Caco-2 (cell line): Measurements from ENCODE around the gene C16orf87. TPM values are rescaled to one million over a fixed set of nuclear protein-coding genes. Genes with fewer than 3 reads are reported as not detected.

ENCODE experiments used
- BruUV-seq: library from RNA; stranded (reverse); fragments of 400-500 nt; replicated peaks from 2 replicates; lab custom pipeline; 2021; lab: Mats Ljungman, UMichigan
- CTCF ChIA-PET: fragments of 300-600 bp; sonication (Branson Sonifier 250); formaldehyde crosslinking; loops from one replicate; lab custom pipeline; 2022; ENCODE audit warnings: antibody characterized with exemption; lab: Charles Lee
- POLR2A ChIA-PET: fragments of 300-600 bp; sonication (Branson Sonifier 250); formaldehyde crosslinking; loops from one replicate; lab custom pipeline; 2022; ENCODE audit warnings: antibody characterized with exemption; lab: Charles Lee
- DNase-seq, 2 experiments: peaks; one replicate each; pipeline versions ENCODE4 v3.0.0 to v3.0.0-alpha.2; 2020 to 2022
- H3K27me3 ChIP-seq: replicated peaks from 2 replicates; pipeline ENCODE4 v1.6.0; 2011; ENCODE audit warnings: low read length; ENCODE audit not compliant: control insufficient read depth, insufficient read depth
- H3K36me3 ChIP-seq: 2 replicates; pipeline ENCODE4 v1.5.1; 2011; ENCODE audit warnings: low read length; ENCODE audit not compliant: control insufficient read depth, insufficient read depth
- H3K4me1 ChIP-seq: fragments of 250-450 bp; sonication (Bioruptor Pico); 2 replicates; pipeline ENCODE4 v1.5.1; 2020; ENCODE audit warnings: mild to moderate bottlenecking
- H3K4me3 ChIP-seq: 2 replicates; pipeline ENCODE4 v1.5.1; 2011; ENCODE audit warnings: low read depth, mild to moderate bottlenecking, control low read depth, low read length
- H3K9me3 ChIP-seq: fragments of 250-450 bp; sonication (Bioruptor Pico); 2 replicates; pipeline ENCODE4 v1.5.1; 2020; ENCODE audit warnings: mild to moderate bottlenecking, moderate library complexity
- H3K27ac Mint-ChIP-seq: one replicate; pipeline ENCODE4 v1.8.0; 2022; ENCODE audit warnings: mixed read lengths; ENCODE audit not compliant: unreplicated experiment
- H3K27me3 Mint-ChIP-seq: one replicate; pipeline ENCODE4 v1.8.0; 2022; ENCODE audit warnings: mixed read lengths; ENCODE audit not compliant: insufficient read depth, unreplicated experiment
- H3K36me3 Mint-ChIP-seq: one replicate; pipeline ENCODE4 v1.8.0; 2022; ENCODE audit warnings: mild to moderate bottlenecking, mixed read lengths; ENCODE audit not compliant: insufficient read depth, unreplicated experiment
- H3K4me1 Mint-ChIP-seq: one replicate; pipeline ENCODE4 v1.8.0; 2022; ENCODE audit warnings: low read depth, mixed read lengths; ENCODE audit not compliant: unreplicated experiment
- H3K4me3 Mint-ChIP-seq: one replicate; pipeline ENCODE4 v1.8.0; 2022; ENCODE audit warnings: mild to moderate bottlenecking, moderate library complexity, mixed read lengths; ENCODE audit not compliant: unreplicated experiment
- H3K9me3 Mint-ChIP-seq: one replicate; pipeline ENCODE4 v1.8.0; 2022; ENCODE audit warnings: mixed read lengths; ENCODE audit not compliant: unreplicated experiment
- CTCF ChIP-seq, 2 experiments: fragments of 200-600 bp in 1 of 2; IDR thresholded peaks; 1 replicate in 1 of 2; 2 replicates in 1 of 2; pipeline versions ENCODE4 v1.5.1 to v1.8.0; 2011 to 2022; ENCODE audit warnings: antibody characterized with exemption in 1 of 2, control low read depth in 1 of 2, inconsistent platforms in 1 of 2, low read depth in 1 of 2, low read length in 1 of 2, mild to moderate bottlenecking in 1 of 2, moderate library complexity in 1 of 2; ENCODE audit not compliant: insufficient read depth in 1 of 2, severe bottlenecking in 1 of 2, unreplicated experiment in 1 of 2
- intact Hi-C: fragments of 100-400 bp; cut with micrococcal nuclease; formaldehyde crosslinking; loops from one replicate; pipeline ENCODE4 v1.10.0; 2022; ENCODE audit not compliant: unreplicated experiment
- total RNA-seq: library from RNA; stranded (reverse); gene quantifications from 2 replicates; pipeline ENCODE4 v1.2.3, GENCODE V29; 2022

Gene C16orf87
- total RNA-seq, 1 experiment from 2014 or later = 12.1 TPM

DNA sequence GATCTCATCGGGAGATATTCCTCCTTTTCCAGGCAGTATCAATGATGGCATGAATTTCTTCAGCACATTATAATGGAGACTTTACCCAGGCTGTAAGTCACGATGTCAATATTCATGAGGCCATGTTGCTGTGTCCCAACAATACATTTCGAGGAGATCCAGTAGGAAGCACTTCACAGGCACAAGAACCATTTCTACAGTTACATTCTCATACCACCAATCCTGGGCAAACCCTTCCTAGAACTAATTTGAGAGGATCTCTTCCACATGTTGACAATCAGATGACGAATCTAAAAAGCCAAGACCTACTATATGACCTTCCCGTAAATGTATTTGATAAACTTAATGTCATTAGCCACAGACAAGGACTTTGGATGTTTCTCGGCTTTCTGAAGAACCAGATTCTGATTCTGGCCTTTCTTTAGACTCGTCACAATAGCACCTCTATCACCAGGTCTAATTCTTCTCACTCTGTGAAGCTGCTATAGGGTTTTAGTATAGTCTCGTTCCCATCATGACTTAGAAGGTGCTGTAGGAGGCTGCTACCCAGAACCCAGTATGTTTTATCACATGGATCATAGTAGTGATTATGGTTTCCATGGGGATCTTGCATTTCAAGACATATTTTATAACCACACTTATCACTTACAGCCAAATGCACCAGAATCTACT is 40.2 kb downstream of the C16orf87 start:
- no peak overlapping the region for H3K27ac Mint-ChIP-seq
- H3K36me3 ChIP-seq = no peaks in the 10 kb centered on the region
- no TSS peak for BruUV-seq
- H3K4me3 ChIP-seq = peak overlapping the region; percentile 55
- POLR2A ChIA-PET = interaction anchor here (1.2 kb wide), 1 partner anchor 117 kb away, joined by 3 read pairs; no protein-coding TSS in a partner anchor
- peaks cover 14% of the 10 kb centered on the region for H3K4me1 ChIP-seq
- peaks cover 17% of the 10 kb centered on the region for H3K36me3 Mint-ChIP-seq
- H3K27me3 ChIP-seq = no peaks in the 10 kb centered on the region
- no peaks in the 10 kb centered on the region for H3K9me3 ChIP-seq
- peak overlapping the region; percentile 78 for H3K4me3 Mint-ChIP-seq
- H3K4me1 Mint-ChIP-seq = peaks cover 6% of the 10 kb centered on the region
- H3K9me3 Mint-ChIP-seq = peaks cover 34% of the 10 kb centered on the region
- H3K27me3 Mint-ChIP-seq = no peaks in the 10 kb centered on the region
- TF ChIP-seq CTCF (IDR thresholded peaks at IDR 0.05; ENCODE audit: insufficient read depth in 1 of 2, low read depth in 1 of 2, low read length in 1 of 2, severe bottlenecking in 1 of 2, unreplicated experiment in 1 of 2) = no peak
- DNase-seq = no peak
- intact Hi-C loops = no loop called here
- CTCF ChIA-PET = interaction anchor here (1.3 to 1.4 kb wide), 2 partner anchors 10 to 117 kb away, joined by 5 to 8 read pairs; no protein-coding TSS in a partner anchor

GRCh38 chr16:46789499-46790414 is 41.2 kb downstream of the C16orf87 start:
- no peak for TF ChIP-seq CTCF (IDR thresholded peaks at IDR 0.05; ENCODE audit: insufficient read depth in 1 of 2, low read depth in 1 of 2, low read length in 1 of 2, severe bottlenecking in 1 of 2, unreplicated experiment in 1 of 2)
- H3K27me3 ChIP-seq = no peaks in the 10 kb centered on the region
- peaks cover 28% of the 10 kb centered on the region for H3K9me3 Mint-ChIP-seq
- no TSS peak for BruUV-seq
- peak; percentile 77 to 79 for DNase-seq
- H3K4me3 Mint-ChIP-seq = peak overlapping the region; percentile 78
- POLR2A ChIA-PET = interaction anchor here (0.6 to 1.2 kb wide), 4 partner anchors 49 to 116 kb away, joined by 3 to 8 read pairs (median 3); partner anchors contain the start of genes ORC6 and VPS35
- peak overlapping the region; percentile 48 for H3K27ac Mint-ChIP-seq
- peaks cover 19% of the 10 kb centered on the region for H3K36me3 Mint-ChIP-seq
- no peaks in the 10 kb centered on the region for H3K9me3 ChIP-seq
- no peaks in the 10 kb centered on the region for H3K27me3 Mint-ChIP-seq
- peaks cover 18% of the 10 kb centered on the region for H3K4me1 ChIP-seq
- H3K36me3 ChIP-seq = no peaks in the 10 kb centered on the region
- peak overlapping the region; percentile 55 for H3K4me3 ChIP-seq
- CTCF ChIA-PET = interaction anchor here (0.5 to 1.4 kb wide), 6 partner anchors 11 to 229 kb away, joined by 3 to 8 read pairs (median 5); no protein-coding TSS in a partner anchor
- H3K4me1 Mint-ChIP-seq = peaks cover 12% of the 10 kb centered on the region
- intact Hi-C loops = loop anchor here (1.0 to 2.0 kb wide), 2 partner anchors 27 to 42 kb away; partner anchors contain the start of gene C16orf87
